Measurements from ENCODE around the gene AP4B1.
A peak's percentile ranks its signal among the peaks of the same experiment; 100 is the strongest.

AP4B1 gene

GRCh38 chr1:113895098-113895497 is 9.5 kb downstream of the AP4B1 start:
- DNase-seq (ENCODE audit: low read depth in 3 of 3): no peak

GRCh38 chr1:113893267-113893666 is 11.3 kb downstream of the AP4B1 start:
- DNase-seq (ENCODE audit: low read depth in 3 of 3): no peak

DNA sequence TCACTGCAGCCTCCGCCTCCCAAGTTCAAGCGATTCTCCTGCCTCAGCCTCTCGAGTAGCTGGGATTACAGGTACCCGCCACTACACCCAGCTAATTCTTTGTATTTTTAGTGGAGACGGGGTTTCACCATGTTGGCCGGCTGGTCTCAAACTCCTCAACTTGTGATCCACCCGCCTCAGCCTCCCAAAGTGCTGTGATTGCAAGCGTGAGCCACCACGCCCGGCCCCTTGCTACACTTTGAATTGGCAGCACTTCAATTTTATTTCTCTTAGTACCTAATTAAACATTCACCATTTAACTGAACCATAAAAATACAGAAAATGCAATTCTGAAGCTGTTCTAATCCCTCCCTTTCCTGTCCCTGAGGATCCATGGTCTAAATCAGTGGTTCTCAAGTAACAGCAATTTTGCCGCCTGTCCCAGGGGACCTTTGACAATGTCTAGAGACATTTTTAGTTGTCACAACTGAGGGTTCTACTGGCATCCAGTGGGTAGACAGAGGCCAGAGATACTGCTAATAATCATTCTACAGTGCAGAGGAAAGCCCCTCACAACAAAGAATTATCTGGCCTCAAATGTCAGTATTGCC is 12.9 kb downstream of the AP4B1 start:
- no peak for DNase-seq (ENCODE audit: low read depth in 3 of 3)

DNA sequence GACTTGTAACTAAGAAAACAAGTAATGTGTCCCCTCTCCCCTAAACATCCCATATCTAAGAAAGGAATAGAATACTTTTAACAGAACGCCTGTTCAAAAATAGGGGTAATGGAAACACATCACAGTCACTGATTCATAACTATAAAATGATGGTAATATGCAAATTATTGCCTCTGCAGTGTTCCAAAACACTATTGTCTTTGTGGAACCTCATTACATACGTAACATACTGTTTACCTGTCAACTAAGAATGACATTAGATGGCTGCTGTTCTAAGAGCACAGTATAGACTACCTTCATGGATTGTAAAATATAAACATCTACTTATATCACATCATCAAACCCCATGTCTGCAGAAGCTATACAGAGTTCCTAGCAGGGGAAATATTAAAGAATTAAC is 13.8 kb downstream of the AP4B1 start:
- DNase-seq (ENCODE audit: low read depth in 3 of 3): no peak

DNA sequence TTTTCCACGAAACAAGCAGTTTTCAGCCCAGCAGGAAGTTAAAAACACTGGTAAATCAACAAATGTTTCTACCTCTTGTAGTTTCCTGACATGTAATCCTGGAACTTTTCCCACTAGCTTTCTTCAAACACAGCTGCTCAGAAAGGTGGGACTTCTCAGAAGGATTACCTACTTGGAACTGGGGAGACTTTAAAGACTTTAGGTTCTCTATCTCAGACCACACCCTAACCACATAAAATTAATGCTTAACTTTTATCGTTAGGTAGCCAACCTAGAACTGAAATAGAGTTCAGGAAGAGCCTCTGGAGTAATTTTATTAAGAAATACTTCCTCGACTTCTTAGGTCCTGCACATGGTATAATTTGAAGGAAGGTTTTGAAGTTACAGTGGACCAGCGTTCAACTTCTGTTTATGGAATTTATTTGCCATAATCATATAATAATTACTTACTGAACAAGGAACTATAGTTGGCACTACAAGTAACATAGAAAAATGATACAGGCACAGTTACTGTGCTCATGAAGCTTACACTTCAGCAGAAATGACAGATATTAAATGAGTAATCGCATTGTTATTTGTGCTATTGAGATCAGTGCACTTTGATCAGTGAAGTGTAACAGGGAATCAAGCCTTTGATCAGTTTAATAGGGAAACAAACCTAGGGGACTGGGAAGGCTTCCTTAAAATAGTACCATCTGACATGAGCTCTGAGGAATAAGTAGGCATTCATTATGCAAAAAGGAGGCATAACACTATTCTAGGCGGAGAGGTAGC is 17.0 kb downstream of the AP4B1 start, which contains the start of gene BCL2L15:
Gene BCL2L15, minus strand, starts transcription at position 180 of the 774 bp plus-strand sequence. CDS start 206 bp downstream, outside the sequence.
- DNase-seq (ENCODE audit: low read depth in 3 of 3): no peak

GRCh38 chr1:113886417-113887401 is 17.9 kb downstream of the AP4B1 start:
- DNase-seq (ENCODE audit: low read depth in 3 of 3): no peak

GRCh38 chr1:113881661-113882060 is 22.9 kb downstream of the AP4B1 start:
- no peak for DNase-seq (ENCODE audit: low read depth in 3 of 3)

DNA sequence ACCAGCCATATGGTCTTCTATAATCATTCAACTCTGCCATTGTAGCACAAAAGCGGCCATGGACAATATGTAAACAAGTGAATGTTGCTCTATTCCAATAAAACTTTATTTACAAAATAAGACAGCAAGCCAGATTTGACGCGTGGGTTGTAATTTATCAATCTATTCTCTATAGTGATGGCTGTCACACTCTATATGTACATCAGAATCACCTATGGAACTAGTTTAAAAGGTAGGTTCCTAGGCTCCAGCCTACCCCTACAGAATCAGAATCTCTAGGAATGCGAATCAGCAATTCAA is 24.9 kb downstream of the AP4B1 start:
- no peak for DNase-seq (ENCODE audit: low read depth in 3 of 3)

GRCh38 chr1:113876176-113876575 is 28.4 kb downstream of the AP4B1 start:
- DNase-seq (ENCODE audit: low read depth in 3 of 3): no peak

- DNase-seq (ENCODE audit: low read depth in 3 of 3): no peak
These were observed 28.9 kb downstream of the AP4B1 start for GRCh38 chr1:113875714-113876113.

DNA sequence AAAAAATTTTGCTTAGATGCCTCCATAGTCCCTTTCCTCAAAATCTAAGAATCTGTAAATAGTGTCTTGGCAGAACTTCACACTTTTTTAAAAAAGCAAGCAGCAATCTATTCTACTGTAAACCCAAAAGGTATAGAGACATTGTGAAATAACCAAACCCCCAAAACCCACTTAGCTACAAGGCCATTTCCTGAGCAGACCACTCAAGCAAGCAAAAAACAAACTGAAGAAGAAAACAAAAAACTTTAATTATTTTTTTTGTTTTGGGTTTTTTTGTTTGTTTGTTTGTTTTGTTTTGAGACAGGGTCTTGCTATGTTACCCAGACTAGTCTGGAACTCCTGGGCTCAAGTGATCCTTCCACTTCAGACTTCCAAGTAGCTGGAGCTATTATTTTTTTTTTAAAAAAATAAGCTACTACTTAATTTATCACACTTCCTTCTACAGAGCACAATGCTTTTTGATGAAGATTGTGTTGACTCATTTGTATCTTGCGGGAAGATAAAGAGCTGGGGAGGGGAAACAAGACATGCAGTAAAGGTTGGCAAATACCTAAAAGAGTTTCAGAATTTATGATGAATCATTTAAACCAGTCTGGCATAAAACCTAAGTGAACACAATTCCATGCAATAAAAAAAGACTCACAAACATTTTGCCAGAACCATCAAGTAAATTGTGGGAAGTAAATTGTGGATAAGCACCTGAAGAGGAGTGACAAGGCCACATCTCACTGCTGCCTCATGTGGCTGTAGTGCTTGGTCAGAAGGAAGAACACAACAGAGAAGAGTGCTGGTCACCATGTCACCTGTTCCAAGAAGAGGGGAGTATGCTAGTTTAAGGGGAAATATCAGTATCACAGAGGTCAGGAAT is 30.4 kb downstream of the AP4B1 start:
- DNase-seq (ENCODE audit: low read depth in 3 of 3): no peak

- DNase-seq (ENCODE audit: low read depth in 3 of 3): no peak
These were observed 32.2 kb downstream of the AP4B1 start for GRCh38 chr1:113872219-113872935.

- DNase-seq (ENCODE audit: low read depth in 3 of 3): peak; percentile 58 to 80 (median 72)
These were observed 32.9 kb downstream of the AP4B1 start, which contains the start of gene PTPN22 for GRCh38 chr1:113871597-113872113. Gene PTPN22, minus strand, starts transcription at chr1:113871712.

DNA sequence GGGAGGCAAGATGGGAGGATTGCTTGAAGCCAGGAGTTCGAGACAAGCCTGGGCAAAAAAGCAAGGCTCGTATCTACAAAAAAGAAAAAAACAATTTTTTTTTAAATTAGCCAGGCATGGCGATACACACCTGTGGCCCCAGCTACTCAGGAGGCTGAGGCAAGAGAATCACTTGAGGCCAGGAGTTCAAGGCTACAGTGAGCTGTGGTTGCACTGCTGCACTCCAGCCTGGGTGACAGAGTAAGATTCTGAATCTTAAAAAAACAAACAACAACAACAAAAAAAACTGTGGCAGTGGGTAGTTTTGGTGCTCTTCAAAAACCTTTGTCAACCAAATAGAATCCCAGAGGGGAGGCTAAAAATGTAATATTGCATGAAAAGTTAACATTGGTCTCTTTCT is 33.8 kb downstream of the AP4B1 start:
- no peak for DNase-seq (ENCODE audit: low read depth in 3 of 3)

DNA sequence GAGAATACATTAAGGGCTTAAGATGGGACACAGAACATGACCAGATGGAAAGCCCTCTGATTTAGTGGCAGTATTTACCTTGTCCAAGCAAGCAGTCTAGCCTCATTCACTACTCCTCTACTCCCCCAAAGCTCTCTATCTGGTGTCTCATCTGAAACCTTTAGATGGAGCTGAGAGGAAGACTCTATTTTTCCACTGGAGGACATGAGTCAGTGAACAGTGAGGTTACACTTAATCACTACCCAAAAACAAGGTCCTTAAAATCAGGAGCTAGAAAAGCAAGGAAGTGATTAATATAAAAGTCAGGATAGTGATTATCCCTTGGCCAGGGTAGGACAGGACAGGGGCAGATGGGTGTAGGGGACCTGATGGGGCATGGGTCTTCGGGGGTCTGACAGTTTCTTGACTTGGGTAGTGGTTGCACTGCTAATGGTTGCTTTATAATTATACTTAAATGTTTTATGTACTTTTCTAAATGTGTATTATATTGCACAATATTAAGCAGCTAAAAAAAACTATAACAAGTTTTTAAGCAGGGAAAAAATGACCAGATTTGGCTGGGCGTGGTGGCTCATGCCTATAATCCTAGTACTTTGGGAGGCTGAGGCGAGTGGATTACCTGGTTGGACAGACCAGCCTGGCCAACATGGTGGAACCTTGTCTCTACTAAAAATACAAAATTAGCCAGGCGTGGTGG is 36.1 kb downstream of the AP4B1 start:
- no peak for DNase-seq (ENCODE audit: low read depth in 3 of 3)

DNA sequence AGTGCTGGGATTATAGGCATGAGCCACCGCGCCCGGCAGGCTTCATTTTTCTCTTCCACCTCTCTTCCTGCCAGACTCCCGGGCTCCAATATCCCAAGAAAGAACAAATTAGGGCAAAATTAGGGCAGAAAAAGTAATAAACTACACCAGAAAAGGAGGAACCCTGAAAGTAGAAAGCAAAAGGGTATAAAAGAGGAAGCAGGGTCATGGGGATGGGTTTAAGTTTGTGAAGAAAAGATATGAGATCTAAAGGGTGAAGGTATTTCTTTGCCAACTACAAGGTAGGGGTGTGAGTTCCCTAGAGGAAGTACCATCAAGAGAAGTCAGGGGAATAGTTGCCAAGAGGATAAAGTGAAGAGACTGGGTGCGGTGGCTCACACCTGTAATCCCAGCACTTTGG is 43.0 kb downstream of the AP4B1 start:
- DNase-seq (ENCODE audit: low read depth in 3 of 3): no peak

DNA sequence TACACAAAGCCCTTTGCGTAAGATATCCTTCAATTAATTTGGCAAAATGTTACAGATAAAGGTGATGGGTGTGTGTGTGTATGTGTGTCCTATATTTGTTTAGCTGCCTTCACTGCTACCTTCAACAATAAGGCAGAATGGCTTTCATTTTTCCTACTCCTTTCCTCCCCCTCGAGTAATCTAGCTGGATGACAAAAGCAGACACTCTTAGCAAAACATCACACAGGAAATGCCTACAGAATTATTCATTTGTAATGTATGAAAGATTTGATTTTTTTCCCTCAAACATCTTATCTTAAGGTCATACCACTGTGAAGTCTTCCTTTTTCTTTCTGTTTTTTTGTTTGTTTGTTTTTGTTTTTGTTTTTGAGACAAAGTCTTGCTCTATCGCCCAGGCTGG is 43.7 kb downstream of the AP4B1 start:
- no peak for DNase-seq (ENCODE audit: low read depth in 3 of 3)

DNA sequence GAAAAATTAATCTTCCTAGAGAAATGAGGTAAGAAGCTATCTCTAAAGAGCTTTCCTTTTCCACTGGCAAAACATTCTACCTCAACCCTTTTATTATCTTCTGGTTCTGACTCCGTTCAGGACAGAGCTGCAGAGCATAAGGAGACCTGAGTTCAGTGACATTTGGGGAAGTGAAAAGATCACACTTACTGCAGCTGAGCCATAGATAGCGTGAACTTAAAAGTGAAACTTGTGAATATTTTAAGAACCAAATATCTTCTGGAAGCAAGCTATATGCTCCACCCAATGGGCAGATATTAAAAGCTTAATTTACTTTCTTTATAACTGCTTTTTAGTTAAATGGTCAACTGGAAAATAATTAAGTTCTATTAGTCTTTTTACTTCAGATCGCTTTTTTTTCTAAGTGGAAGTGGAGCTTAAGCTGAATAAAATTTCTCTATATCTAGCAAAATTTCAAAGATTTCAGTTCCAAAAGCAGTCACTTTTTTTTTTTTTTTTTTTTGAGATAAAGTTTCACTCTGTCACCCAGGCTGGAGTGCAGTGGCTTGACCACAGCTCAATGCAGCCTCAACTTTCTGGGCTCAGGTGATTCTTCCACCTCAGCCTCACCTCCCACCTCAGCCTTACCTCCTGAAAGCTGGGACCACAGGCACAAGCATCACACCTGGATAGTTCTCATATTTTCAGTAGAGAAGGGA is 45.0 kb downstream of the AP4B1 start:
- no peak for DNase-seq (ENCODE audit: low read depth in 3 of 3)

- no peak for DNase-seq (ENCODE audit: low read depth in 3 of 3)
These were observed 45.6 kb downstream of the AP4B1 start for GRCh38 chr1:113858982-113859381.
